NCI-H2107 (cell line): ENCODE measurements around the gene HNF4A.

Source experiments
- DNase-seq: peaks from one replicate; lab custom pipeline; 2025; lab: John Stamatoyannopoulos, UW

HNF4A gene

GRCh38 chr20:44426879-44427790, 71.6 kb downstream of the HNF4A start:
- no peak for DNase-seq

DNA sequence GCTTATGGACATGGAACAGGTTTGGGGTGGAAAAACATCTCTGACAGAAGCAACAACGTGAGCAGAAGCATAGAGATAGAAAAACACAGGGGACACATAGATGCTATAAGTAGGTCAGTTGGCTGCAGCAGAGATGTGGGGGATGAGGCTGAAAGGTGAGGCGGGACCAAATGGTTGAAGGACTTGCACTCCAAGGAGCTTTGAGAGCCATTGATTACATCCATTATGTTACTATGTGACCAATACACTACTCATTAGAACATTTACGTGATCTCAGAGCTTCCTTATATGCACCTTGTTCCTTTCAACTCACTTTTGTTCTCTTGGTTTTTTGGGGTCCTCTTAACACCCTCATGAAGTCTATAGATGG, 72.3 kb downstream of the HNF4A start:
- DNase-seq, result no peak

- DNase-seq, result no peak
Observed at GRCh38 chr20:44428174-44429016, 72.9 kb downstream of the HNF4A start.

GRCh38 chr20:44429017-44429339, 73.5 kb downstream of the HNF4A start:
- no peak for DNase-seq

DNA sequence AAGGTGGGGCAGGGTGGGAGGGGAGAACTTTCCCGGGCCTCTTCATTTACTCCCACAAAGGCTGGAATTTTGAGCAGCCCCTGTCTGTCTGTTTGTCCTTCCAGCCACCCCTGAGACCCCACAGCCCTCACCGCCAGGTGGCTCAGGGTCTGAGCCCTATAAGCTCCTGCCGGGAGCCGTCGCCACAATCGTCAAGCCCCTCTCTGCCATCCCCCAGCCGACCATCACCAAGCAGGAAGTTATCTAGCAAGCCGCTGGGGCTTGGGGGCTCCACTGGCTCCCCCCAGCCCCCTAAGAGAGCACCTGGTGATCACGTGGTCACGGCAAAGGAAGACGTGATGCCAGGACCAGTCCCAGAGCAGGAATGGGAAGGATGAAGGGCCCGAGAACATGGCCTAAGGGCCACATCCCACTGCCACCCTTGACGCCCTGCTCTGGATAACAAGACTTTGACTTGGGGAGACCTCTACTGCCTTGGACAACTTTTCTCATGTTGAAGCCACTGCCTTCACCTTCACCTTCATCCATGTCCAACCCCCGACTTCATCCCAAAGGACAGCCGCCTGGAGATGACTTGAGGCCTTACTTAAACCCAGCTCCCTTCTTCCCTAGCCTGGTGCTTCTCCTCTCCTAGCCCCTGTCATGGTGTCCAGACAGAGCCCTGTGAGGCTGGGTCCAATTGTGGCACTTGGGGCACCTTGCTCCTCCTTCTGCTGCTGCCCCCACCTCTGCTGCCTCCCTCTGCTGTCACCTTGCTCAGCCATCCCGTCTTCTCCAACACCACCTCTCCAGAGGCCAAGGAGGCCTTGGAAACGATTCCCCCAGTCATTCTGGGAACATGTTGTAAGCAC, 74.1 kb downstream of the HNF4A start:
- DNase-seq, result no peak

- no peak for DNase-seq
Observed at GRCh38 chr20:44430270-44431065, 75.0 kb downstream of the HNF4A start.

DNA sequence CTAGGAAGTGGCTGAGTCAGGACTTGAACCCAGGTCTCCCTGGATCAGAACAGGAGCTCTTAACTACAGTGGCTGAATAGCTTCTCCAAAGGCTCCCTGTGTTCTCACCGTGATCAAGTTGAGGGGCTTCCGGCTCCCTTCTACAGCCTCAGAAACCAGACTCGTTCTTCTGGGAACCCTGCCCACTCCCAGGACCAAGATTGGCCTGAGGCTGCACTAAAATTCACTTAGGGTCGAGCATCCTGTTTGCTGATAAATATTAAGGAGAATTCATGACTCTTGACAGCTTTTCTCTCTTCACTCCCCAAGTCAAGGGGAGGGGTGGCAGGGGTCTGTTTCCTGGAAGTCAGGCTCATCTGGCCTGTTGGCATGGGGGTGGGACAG, 75.6 kb downstream of the HNF4A start:
- DNase-seq, result no peak

GRCh38 chr20:44431502-44432234, 76.2 kb downstream of the HNF4A start:
- no peak for DNase-seq

DNA sequence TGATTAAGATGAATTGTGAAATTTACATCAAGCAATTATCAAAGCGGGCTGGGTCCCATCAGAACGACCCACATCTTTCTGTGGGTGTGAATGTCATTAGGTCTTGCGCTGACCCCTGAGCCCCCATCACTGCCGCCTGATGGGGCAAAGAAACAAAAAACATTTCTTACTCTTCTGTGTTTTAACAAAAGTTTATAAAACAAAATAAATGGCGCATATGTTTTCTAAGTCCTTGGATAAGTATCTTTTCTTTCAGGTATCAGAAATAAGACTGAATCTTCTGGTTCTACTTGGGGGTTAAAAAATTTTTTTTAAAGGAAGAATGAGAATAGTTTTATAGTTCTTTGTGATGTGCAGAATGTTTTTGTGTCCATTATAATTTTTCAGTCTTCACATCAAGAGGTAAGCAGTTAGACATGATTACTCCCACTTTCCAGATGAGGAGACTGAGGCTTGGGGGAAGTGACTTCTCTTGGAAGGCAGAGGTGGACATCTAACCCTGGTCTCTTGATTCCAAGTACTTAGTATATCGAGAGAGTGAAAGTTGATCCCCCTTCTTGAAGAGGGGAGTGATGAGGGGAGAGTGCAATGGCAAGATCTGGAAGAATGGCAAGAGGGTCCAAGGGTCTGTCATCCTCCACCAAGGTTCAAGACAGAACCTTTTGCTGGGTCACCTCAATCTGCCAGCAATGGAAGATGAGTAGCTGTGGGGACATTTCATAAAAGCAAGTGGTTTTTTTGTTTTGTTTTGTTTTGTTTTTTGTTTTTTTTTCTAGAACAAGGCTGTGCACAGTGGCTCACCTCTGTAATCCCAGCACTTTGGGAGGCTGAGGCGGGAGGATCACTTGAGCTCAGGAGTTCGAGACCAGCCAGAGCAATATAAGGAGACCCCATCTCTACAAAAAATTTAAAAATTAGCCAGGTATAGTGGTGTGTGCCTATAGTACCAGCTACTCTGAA, 77.4 kb downstream of the HNF4A start:
- no peak for DNase-seq

DNA sequence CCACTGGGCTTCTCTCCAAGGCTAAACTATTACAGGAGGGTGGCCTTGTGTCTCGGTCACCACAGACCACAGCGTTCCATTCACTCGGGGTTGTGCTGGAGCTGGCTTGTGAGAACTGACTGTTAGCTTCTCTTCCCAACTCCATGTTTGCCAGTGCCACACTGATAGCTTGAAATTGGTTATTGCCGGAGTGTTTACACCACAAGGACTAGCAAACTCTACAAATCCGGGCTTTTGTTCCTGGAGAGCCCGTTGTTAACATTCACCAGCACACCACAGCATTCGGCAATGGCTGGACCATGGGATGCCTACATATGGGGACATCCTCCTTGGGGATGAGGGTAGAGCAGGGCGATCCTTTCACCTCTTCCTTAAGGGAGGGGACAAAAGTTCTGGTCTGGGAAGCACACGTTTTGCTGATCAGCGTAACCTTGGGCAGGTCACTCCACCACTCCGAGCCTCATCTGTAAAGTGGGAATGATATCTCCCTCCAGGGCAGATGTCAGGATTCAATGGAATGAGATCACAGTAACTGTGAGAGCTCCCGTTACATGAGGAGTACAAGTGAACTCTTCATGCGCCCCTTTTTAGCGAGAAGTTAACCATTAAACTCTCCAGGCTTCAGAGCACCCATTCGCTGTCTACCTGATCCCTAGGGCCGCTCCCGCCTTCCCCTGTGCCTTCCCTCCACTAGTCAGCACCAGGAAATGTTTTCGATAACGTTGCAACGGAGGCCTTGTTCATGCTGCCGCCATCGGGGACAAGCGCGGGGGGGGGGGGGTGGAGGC, 78.4 kb downstream of the HNF4A start:
- no peak for DNase-seq

GRCh38 chr20:44435630-44436335, 80.3 kb downstream of the HNF4A start:
- DNase-seq, result no peak

GRCh38 chr20:44436393-44436792, 80.9 kb downstream of the HNF4A start:
- DNase-seq, result no peak

DNA sequence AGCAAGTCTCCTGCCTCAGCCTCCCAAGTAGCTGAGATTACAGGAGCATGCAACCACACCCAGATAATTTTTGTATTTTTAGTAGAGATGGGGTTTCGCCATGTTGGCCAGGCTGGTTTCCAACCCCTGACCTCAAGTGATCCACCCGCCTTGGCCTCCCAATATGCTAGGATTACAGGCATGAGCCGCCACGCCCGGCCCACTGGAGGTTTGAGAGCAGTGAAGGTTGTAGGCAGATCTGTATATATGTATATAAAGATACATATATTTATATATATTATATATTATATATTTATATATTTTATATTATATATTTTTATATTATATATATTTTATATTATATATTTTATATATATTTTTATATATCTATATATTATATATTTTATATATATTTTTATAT, 82.0 kb downstream of the HNF4A start:
- no peak for DNase-seq

DNA sequence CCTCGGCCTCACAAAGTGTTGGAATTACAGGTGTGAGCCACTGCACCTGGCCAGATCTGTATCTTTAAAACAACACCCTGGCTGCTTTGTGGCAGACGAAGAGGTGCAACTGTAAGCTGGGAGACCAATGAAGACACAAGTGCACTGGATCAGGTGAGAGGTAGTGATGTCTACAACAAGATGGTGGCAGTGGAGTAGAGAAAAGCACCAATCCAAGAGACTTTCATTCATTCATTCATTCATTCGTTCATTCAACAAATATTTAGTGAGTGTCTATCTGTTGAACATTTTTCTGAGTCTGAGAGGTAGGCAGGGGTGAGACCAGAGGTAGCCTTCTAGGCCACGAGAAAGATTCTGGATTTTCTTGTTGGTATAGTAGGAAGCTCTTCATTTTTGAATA, 83.3 kb downstream of the HNF4A start:
- no peak for DNase-seq

GRCh38 chr20:44439318-44439717, 83.8 kb downstream of the HNF4A start:
- no peak for DNase-seq

GRCh38 chr20:44442298-44443070, 87.0 kb downstream of the HNF4A start:
- no peak for DNase-seq
